HCT116 (cell line): ENCODE data around the gene DOCK10. TPM values are rescaled to one million over a fixed set of nuclear protein-coding genes. Genes with fewer than 3 reads are reported as not detected.

ENCODE experiments used
- ATAC-seq: fragments of 200-7000 bp; cut with Tn5 transposase; 2 replicates; pipeline ENCODE4 v1.9.1; 2020; ENCODE audit warnings: mild to moderate bottlenecking, moderate library complexity
- BruUV-seq: library from RNA; stranded (reverse); fragments of 400-500 nt; replicated peaks from 2 replicates; lab custom pipeline; 2021; lab: Mats Ljungman, UMichigan
- CTCF ChIA-PET: fragments of 300-600 bp; sonication (Branson Sonifier 250); formaldehyde crosslinking; loops from one replicate; lab custom pipeline; 2021; ENCODE audit warnings: antibody characterized with exemption; lab: Charles Lee
- POLR2A ChIA-PET: fragments of 300-600, 350-600 bp; sonication (Branson Sonifier 250); formaldehyde crosslinking; loops from one replicate; lab custom pipeline; 2021; ENCODE audit warnings: antibody characterized with exemption; lab: Charles Lee
- RAD21 ChIA-PET, 2 experiments: fragments of 300-600 bp; sonication (Branson Sonifier 250); formaldehyde crosslinking; loops; one replicate each; lab custom pipeline; 2023; ENCODE audit warnings: low total read pairs in 2 of 2; ENCODE audit not compliant: uncharacterized antibody in 2 of 2, unreplicated experiment in 2 of 2, low non-redundant PET in 1 of 2; lab: Charles Lee
- DNase-seq: peaks from one replicate; pipeline ENCODE4 v3.0.0-alpha.2; 2010; ENCODE audit warnings: low read depth, low spot score
- H2AFZ ChIP-seq: fragments of 200-600 bp; shearing (Covaris generic), sonication (generic); 2 replicates; pipeline ENCODE4 v1.6.1; 2017; ENCODE audit warnings: low read depth, mixed run types, mixed read lengths, antibody characterized with exemption, low read length; ENCODE audit not compliant: poor library complexity, severe bottlenecking
- H3K27ac ChIP-seq: 2 replicates; pipeline ENCODE4 v1.5.1; 2012; ENCODE audit warnings: low read depth, low read length
- H3K27me3 ChIP-seq: fragments of 200-600 bp; sonication (generic); 2 replicates; pipeline ENCODE4 v1.6.1; 2016; ENCODE audit warnings: mixed run types, low read length, mixed read lengths; ENCODE audit not compliant: insufficient read depth
- H3K36me3 ChIP-seq, 2 experiments: fragments of 200-500 bp in 1 of 2; fragments of 200-600 bp in 1 of 2; sonication (Bioruptor generic) in 1 of 2; sonication (generic) in 1 of 2; 2 replicates each; pipeline versions ENCODE4 v1.5.1 to v1.6.1; 2014 to 2016; ENCODE audit warnings: low read length in 2 of 2, inconsistent platforms in 1 of 2, mixed read lengths in 1 of 2, mixed run types in 1 of 2; ENCODE audit not compliant: insufficient read depth in 2 of 2, control insufficient read depth in 1 of 2
- H3K4me1 ChIP-seq, 2 experiments: fragments of 200-600 bp in 1 of 2; sonication (generic) in 1 of 2; 2 replicates each; pipeline versions ENCODE4 v1.5.1 to v1.6.1; 2012 to 2017; ENCODE audit warnings: low read length in 2 of 2, inconsistent platforms in 1 of 2, mild to moderate bottlenecking in 1 of 2, mixed read lengths in 1 of 2, mixed run types in 1 of 2, moderate library complexity in 1 of 2; ENCODE audit not compliant: insufficient read depth in 2 of 2, control insufficient read depth in 1 of 2
- H3K4me2 ChIP-seq: fragments of 200-600 bp; sonication (generic); 2 replicates; pipeline ENCODE4 v1.6.1; 2017; ENCODE audit warnings: mixed run types, low read length, mixed read lengths
- H3K4me3 ChIP-seq, 2 experiments: fragments of 200-600 bp in 1 of 2; sonication (generic) in 1 of 2; replicated peaks in 1 of 2; 2 replicates each; pipeline ENCODE4 v1.5.1; 2011 to 2016; ENCODE audit warnings: low read length in 2 of 2, control low read depth in 1 of 2, low read depth in 1 of 2, mild to moderate bottlenecking in 1 of 2, mixed read lengths in 1 of 2, mixed run types in 1 of 2
- H3K79me2 ChIP-seq: fragments of 200-600 bp; sonication (generic); 2 replicates; pipeline ENCODE4 v1.6.1; 2017; ENCODE audit warnings: mild to moderate bottlenecking, mixed run types, low read length, moderate library complexity, mixed read lengths; ENCODE audit not compliant: insufficient read depth
- H3K9ac ChIP-seq: fragments of 200-600 bp; sonication (generic); 2 replicates; pipeline ENCODE4 v1.6.1; 2016; ENCODE audit warnings: low read length, mixed read lengths
- H3K9me2 ChIP-seq: fragments of 200-600 bp; sonication (generic), shearing (Covaris generic); 2 replicates; pipeline ENCODE4 v1.6.1; 2017; ENCODE audit warnings: mixed run types, mild to moderate bottlenecking, moderate library complexity; ENCODE audit not compliant: insufficient read depth
- H3K9me3 ChIP-seq, 2 experiments: fragments of 200-500 bp in 1 of 2; fragments of 200-600 bp in 1 of 2; sonication (Bioruptor generic) in 1 of 2; sonication (generic) in 1 of 2; 2 replicates each; pipeline ENCODE4 v1.6.1; 2014 to 2017; ENCODE audit warnings: low read length in 2 of 2, mixed read lengths in 2 of 2, inconsistent platforms in 1 of 2, low read depth in 1 of 2, mild to moderate bottlenecking in 1 of 2, mixed run types in 1 of 2, moderate library complexity in 1 of 2; ENCODE audit not compliant: control insufficient read depth in 1 of 2, insufficient read depth in 1 of 2
- H4K20me1 ChIP-seq: fragments of 200-600 bp; sonication (generic), shearing (Covaris generic); 2 replicates; pipeline ENCODE4 v1.6.1; 2017; ENCODE audit warnings: mixed run types, mild to moderate bottlenecking, moderate library complexity; ENCODE audit not compliant: insufficient read depth
- ELF1 ChIP-seq: IDR thresholded peaks from 2 replicates; pipeline ENCODE4 v1.6.1; 2012; ENCODE audit warnings: low read depth, borderline replicate concordance
- EZH2 ChIP-seq: fragments of 200-600 bp; sonication (generic); IDR thresholded peaks from 2 replicates; pipeline ENCODE4 v1.6.1; 2017; ENCODE audit warnings: antibody characterized with exemption, mixed run types
- EZH2phosphoT487 ChIP-seq: fragments of 200-600 bp; IDR thresholded peaks from 2 replicates; pipeline ENCODE4 v1.6.1; 2018; ENCODE audit warnings: antibody characterized with exemption, borderline replicate concordance
- FOSL1 ChIP-seq: IDR thresholded peaks from 2 replicates; pipeline ENCODE4 v1.6.1; 2012; ENCODE audit warnings: low read depth
- POLR2A ChIP-seq: IDR thresholded peaks from 2 replicates; pipeline ENCODE4 v1.7.0; 2011; ENCODE audit warnings: borderline replicate concordance; ENCODE audit not compliant: insufficient read depth, insufficient read length; ENCODE audit errors: extremely low read depth
- POLR2AphosphoS5 ChIP-seq: IDR thresholded peaks from 2 replicates; pipeline ENCODE4 v1.6.1; 2011; ENCODE audit warnings: mild to moderate bottlenecking, low read depth, low read length, moderate library complexity
- RAD21 ChIP-seq: IDR thresholded peaks from 2 replicates; pipeline ENCODE4 v1.6.1; 2012; ENCODE audit warnings: low read depth, mild to moderate bottlenecking
- SIN3A ChIP-seq: IDR thresholded peaks from 2 replicates; pipeline ENCODE4 v1.6.1; 2012; ENCODE audit warnings: low read depth
- TCF7L2 ChIP-seq: IDR thresholded peaks from 2 replicates; pipeline ENCODE4 v1.7.0; 2011; ENCODE audit warnings: borderline replicate concordance, inconsistent platforms; ENCODE audit not compliant: insufficient read depth, insufficient read length; ENCODE audit errors: extremely low read depth
- YY1 ChIP-seq: IDR thresholded peaks from 2 replicates; pipeline ENCODE4 v1.6.1; 2011; ENCODE audit warnings: low read length, low read depth, moderate library complexity, mild to moderate bottlenecking; ENCODE audit not compliant: insufficient replicate concordance; ENCODE audit errors: extremely low read depth
- intact Hi-C: fragments of 100-400 bp; cut with micrococcal nuclease; formaldehyde crosslinking; loops from 2 replicates; pipeline ENCODE4 v1.10.0; 2022
- total RNA-seq: library from RNA; stranded (reverse); gene quantifications from one replicate; pipeline ENCODE4 v1.2.1, GENCODE V29; 2021; ENCODE audit not compliant: unreplicated experiment
- TF ChIP-seq, protein P1 (sequence below): IDR thresholded peaks from 2 replicates; pipeline ENCODE4 v1.6.1; 2012; ENCODE audit warnings: low read depth
- TF ChIP-seq, protein P2 (sequence below), 3 experiments: fragments of 200-600 bp in 1 of 3; sonication (generic) in 1 of 3; IDR thresholded peaks in 2 of 3; conservative IDR thresholded peaks in 1 of 3; 2 replicates each; pipeline ENCODE4 v1.5.1; 2012 to 2017; ENCODE audit warnings: low read depth in 2 of 3, low read length in 2 of 3, antibody characterized with exemption in 1 of 3, borderline replicate concordance in 1 of 3, control low read depth in 1 of 3, mild to moderate bottlenecking in 1 of 3, mixed read lengths in 1 of 3, mixed run types in 1 of 3, moderate library complexity in 1 of 3; ENCODE audit not compliant: insufficient read depth in 1 of 3
- TF ChIP-seq, protein P3 (sequence below): IDR thresholded peaks from 2 replicates; pipeline ENCODE4 v1.6.1; 2011; ENCODE audit warnings: mild to moderate bottlenecking, low read length, moderate library complexity; ENCODE audit not compliant: insufficient replicate concordance; ENCODE audit errors: extremely low read depth

The DOCK10 gene
- total RNA-seq, 1 experiment from 2014 or later = 0.54 TPM

GRCh38 chr2:224736227-224736626 is 306.0 kb downstream of the DOCK10 start:
- ATAC-seq = no peak
- no TSS peak for BruUV-seq
- peaks cover 3 to 7% of the 10 kb centered on the region in 2 experiments; a peak in 2 of 4 replicates for H3K9me3 ChIP-seq

More at GRCh38 chr2:224736227-224736626, 306.0 kb downstream of the DOCK10 start:
- RAD21 ChIA-PET = no interaction called here
- POLR2A ChIA-PET = no interaction called here
- CTCF ChIA-PET = no interaction called here
- no peak overlapping the region for H3K9ac ChIP-seq
- intact Hi-C loops = no loop called here
- no peaks in the 10 kb centered on the region for H3K27me3 ChIP-seq
- no peak overlapping the region for H3K4me2 ChIP-seq
- no peak overlapping the region for H3K4me3 ChIP-seq
- no peaks in the 10 kb centered on the region for H3K4me1 ChIP-seq
- TF ChIP-seq RAD21 = no peak
- TF ChIP-seq ELF1 = no peak
- no peak for TF ChIP-seq SIN3A
- no peak for TF ChIP-seq POLR2A
- TF ChIP-seq YY1 = no peak
- TF ChIP-seq, protein P1, sequence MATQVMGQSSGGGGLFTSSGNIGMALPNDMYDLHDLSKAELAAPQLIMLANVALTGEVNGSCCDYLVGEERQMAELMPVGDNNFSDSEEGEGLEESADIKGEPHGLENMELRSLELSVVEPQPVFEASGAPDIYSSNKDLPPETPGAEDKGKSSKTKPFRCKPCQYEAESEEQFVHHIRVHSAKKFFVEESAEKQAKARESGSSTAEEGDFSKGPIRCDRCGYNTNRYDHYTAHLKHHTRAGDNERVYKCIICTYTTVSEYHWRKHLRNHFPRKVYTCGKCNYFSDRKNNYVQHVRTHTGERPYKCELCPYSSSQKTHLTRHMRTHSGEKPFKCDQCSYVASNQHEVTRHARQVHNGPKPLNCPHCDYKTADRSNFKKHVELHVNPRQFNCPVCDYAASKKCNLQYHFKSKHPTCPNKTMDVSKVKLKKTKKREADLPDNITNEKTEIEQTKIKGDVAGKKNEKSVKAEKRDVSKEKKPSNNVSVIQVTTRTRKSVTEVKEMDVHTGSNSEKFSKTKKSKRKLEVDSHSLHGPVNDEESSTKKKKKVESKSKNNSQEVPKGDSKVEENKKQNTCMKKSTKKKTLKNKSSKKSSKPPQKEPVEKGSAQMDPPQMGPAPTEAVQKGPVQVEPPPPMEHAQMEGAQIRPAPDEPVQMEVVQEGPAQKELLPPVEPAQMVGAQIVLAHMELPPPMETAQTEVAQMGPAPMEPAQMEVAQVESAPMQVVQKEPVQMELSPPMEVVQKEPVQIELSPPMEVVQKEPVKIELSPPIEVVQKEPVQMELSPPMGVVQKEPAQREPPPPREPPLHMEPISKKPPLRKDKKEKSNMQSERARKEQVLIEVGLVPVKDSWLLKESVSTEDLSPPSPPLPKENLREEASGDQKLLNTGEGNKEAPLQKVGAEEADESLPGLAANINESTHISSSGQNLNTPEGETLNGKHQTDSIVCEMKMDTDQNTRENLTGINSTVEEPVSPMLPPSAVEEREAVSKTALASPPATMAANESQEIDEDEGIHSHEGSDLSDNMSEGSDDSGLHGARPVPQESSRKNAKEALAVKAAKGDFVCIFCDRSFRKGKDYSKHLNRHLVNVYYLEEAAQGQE = no peak
- TF ChIP-seq EZH2 = no peak
- TF ChIP-seq FOSL1 = no peak
- TF ChIP-seq EZH2phosphoT487 = no peak
- TF ChIP-seq TCF7L2 = no peak
- TF ChIP-seq POLR2AphosphoS5 = no peak
- TF ChIP-seq, protein P2, sequence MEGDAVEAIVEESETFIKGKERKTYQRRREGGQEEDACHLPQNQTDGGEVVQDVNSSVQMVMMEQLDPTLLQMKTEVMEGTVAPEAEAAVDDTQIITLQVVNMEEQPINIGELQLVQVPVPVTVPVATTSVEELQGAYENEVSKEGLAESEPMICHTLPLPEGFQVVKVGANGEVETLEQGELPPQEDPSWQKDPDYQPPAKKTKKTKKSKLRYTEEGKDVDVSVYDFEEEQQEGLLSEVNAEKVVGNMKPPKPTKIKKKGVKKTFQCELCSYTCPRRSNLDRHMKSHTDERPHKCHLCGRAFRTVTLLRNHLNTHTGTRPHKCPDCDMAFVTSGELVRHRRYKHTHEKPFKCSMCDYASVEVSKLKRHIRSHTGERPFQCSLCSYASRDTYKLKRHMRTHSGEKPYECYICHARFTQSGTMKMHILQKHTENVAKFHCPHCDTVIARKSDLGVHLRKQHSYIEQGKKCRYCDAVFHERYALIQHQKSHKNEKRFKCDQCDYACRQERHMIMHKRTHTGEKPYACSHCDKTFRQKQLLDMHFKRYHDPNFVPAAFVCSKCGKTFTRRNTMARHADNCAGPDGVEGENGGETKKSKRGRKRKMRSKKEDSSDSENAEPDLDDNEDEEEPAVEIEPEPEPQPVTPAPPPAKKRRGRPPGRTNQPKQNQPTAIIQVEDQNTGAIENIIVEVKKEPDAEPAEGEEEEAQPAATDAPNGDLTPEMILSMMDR (IDR thresholded peaks at IDR 0.05 in 2 of 3, conservative IDR thresholded peaks at IDR 0.05 in 1 of 3; ENCODE audit: borderline replicate concordance in 1 of 3, insufficient read depth in 1 of 3, low read depth in 2 of 3, low read length in 2 of 3) = no peak
- TF ChIP-seq, protein P3, sequence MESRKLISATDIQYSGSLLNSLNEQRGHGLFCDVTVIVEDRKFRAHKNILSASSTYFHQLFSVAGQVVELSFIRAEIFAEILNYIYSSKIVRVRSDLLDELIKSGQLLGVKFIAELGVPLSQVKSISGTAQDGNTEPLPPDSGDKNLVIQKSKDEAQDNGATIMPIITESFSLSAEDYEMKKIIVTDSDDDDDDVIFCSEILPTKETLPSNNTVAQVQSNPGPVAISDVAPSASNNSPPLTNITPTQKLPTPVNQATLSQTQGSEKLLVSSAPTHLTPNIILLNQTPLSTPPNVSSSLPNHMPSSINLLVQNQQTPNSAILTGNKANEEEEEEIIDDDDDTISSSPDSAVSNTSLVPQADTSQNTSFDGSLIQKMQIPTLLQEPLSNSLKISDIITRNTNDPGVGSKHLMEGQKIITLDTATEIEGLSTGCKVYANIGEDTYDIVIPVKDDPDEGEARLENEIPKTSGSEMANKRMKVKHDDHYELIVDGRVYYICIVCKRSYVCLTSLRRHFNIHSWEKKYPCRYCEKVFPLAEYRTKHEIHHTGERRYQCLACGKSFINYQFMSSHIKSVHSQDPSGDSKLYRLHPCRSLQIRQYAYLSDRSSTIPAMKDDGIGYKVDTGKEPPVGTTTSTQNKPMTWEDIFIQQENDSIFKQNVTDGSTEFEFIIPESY = no peak
- no peaks in the 10 kb centered on the region for H3K36me3 ChIP-seq
- H3K27ac ChIP-seq = no peak overlapping the region
- no peaks in the 10 kb centered on the region for H3K79me2 ChIP-seq
- H2AFZ ChIP-seq = no peak overlapping the region
- no peaks in the 10 kb centered on the region for H4K20me1 ChIP-seq
- H3K9me2 ChIP-seq = no peaks in the 10 kb centered on the region
- DNase-seq = no peak
